OCI-M2 (cell line): ENCODE data around the gene BCKDHB.

ENCODE experiments used
- DNase-seq: peaks from one replicate; lab custom pipeline; 2025; ENCODE audit not compliant: unreplicated experiment; lab: John Stamatoyannopoulos, UW

Gene BCKDHB

GRCh38 chr6:80148220-80148619, 41.7 kb downstream of the BCKDHB start:
- DNase-seq: no peak

- no peak for DNase-seq
Observed at GRCh38 chr6:80151635-80152034, 45.2 kb downstream of the BCKDHB start.

DNA sequence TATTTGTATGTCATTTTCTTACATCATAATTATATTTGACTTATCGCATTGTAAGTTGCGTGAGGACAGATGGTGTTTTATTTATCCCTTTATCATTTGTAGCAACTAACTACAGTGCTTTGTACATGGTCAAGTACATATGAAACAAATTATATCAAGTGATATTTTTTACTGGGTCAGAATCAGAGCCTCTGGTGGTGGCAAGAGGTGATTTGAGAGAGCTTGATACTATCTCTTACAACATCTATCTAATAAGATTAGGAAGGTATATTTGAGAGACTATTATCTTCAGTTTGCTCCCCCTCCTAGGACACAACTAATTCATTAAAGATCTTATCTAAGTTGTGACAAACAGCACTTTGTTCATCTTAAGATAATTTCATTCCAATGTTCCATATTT, 47.7 kb downstream of the BCKDHB start:
- DNase-seq: no peak

- no peak for DNase-seq
Observed at GRCh38 chr6:80156221-80156620, 49.8 kb downstream of the BCKDHB start.

DNA sequence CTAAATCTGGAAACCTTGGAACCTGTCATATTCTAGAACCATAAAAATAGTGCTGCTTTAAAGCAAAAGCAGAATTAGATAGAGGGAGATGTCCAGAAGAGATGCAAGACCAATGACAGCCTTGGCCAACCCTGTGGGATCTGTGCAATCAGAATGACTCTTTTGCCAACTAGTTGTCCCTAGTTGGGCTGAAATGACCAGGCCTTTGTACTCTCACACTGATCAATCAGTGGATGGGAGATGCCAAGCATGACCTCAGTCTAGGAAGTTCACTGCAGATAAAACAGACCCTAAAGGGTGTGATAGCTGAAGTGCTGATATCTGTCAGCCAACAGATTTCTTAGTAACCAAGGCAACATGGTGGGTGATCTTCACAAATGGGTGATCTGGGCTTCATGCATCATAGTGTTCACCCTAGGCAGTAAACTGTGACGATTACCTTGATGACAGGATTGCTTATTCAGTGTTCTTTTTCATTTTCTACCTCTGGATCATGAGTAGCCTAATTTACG, 52.1 kb downstream of the BCKDHB start:
- no peak for DNase-seq

DNA sequence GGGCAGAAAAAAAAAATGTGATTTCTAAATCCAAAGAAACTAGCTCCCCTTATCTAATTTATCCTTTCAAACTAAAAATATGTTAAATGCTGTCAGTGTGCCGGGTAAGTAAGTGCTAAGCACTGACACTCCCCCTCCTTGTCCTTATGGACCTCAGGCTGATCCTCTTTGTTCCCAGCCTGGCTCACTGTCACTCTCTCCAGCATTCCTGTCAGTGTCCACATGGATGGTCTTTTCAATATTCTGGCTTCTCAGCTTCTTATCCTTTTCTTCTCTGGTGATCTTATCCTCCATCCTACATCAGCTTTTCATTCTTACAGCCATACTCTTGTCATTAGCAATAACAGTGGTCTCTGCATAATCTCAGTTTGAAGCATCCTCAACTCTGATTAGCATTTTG, 55.0 kb downstream of the BCKDHB start:
- DNase-seq: no peak

DNA sequence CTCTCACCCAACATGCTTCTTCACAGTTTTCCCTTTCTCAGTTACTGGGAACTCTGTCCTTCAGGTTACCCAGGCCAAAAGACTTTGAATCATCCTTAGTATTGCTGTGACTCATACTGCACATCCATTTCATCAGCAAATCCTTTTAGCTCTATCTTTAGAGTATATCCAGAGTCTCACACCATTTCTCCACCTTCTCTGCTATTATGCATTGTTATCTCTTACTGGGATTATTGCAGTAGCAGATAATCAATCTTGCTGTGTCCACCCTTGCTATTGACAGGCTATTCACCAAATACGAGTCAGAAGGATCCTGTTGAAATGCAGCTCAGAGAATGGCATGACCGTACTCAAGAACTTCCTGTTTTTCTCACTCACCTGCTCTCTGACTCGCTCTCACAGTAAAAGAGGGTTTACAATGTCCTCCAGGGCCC, 57.3 kb downstream of the BCKDHB start:
- DNase-seq: no peak

DNA sequence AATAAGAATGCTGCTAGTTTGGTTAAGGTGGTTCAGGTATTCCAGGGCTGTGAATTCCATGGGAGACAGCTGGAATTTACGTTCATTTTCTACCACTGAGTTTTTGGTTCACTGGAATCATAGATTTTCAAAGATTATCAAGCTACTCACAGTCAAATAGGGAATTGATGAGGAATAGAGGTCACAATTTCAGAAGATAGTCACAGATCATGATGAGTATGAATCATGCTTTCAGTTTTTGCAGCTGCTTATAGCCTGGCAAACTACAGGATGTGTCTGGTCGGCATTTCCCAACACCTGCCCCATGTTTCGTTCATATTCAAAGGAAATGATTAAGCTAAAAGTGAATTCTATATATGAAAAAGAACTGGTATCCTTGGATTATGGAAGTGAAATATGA, 58.7 kb downstream of the BCKDHB start:
- DNase-seq: no peak

GRCh38 chr6:80165819-80166218, 59.3 kb downstream of the BCKDHB start:
- no peak for DNase-seq

DNA sequence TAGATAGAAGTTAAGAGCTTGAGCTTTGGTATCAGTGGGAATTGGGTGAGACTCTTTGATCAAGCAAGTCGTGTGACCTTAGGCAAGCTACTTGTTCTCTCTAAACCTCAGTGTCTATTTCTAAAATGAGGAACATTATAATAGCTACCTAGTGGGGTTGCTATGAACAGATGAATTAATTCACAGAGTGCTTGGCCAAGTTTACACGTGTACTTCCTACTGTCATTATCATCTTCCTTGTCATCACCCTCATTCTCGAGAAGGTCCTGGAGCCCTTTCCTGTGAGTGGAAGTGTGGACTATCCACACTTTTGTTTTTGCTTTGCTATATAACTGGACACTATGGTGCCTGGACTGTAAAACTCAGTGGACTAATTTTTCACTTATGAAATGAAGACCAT, 64.0 kb downstream of the BCKDHB start:
- DNase-seq: no peak

DNA sequence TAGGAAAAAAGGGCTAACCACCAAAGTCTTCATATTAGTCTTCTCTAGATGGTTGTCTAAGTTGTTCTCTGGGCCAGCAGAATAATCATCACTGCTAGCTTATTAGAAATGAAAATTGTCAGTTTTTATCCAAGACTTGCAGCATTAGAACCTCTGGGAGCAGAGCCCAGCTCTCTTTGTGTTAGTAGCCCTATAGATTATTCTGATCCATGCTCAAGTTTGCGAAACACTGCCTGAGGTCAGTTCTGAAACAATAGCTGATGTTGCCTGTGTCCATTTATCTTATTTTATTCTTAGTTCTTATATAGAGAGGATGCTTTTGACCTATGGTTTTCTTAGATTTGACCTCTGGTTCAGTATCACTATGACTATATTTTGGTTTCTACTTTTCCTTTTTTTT, 66.9 kb downstream of the BCKDHB start:
- DNase-seq: no peak

DNA sequence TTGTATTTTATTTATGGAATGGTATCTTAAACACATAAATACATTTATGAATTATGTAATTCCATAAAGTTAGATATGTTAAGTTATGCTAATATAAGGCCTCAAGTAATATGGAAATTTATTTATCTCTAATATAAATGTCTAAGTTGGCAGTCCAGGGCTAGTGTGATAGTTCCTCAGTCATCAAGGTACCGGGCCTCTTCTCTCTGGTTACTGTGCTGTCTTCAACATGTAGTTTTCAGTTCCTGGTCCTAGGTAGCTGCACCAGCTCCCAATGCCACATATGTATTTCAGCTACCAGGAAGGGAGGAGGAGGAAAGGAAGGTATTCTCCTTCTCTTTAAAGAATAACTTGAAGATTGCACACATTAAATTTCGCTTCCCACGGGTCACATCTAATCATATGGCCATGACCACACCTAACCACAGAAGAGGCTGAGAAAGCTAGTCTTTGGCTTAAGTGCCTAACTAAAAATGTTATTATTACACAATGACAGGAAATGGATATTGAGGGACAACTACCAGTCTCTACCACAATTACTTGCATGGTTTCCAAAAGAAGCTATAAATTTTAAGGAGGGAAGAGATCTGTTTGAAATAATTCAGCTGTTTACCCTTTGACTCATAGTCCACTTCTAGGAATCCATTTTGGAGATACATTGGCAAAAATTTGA, 68.6 kb downstream of the BCKDHB start:
- DNase-seq: no peak

DNA sequence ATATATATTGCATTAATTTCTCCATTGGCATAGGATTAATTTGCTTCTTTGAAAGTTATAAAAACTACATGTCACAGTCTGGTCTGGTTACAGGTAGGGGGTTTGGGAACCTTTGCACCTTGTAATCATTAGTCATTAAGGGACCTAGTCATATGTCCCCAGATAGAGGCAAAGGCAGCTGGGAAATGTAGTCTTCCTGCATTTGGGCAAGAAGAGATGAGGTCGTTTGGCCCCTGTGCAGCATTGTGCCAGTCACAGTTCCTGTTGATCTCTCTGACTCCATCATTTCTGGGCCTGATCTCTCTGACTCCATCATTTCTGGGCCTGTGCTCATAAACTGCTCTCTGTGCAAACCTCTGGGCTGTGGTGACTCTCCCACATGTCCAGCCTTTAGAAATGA, 73.2 kb downstream of the BCKDHB start:
- DNase-seq: no peak

GRCh38 chr6:80181352-80182081, 75.0 kb downstream of the BCKDHB start:
- DNase-seq: no peak

- no peak for DNase-seq
Observed at GRCh38 chr6:80182308-80182707, 75.8 kb downstream of the BCKDHB start.

- DNase-seq: no peak
Observed at GRCh38 chr6:80183019-80183795, 76.7 kb downstream of the BCKDHB start.

- no peak for DNase-seq
Observed at GRCh38 chr6:80185492-80185891, 79.0 kb downstream of the BCKDHB start.

DNA sequence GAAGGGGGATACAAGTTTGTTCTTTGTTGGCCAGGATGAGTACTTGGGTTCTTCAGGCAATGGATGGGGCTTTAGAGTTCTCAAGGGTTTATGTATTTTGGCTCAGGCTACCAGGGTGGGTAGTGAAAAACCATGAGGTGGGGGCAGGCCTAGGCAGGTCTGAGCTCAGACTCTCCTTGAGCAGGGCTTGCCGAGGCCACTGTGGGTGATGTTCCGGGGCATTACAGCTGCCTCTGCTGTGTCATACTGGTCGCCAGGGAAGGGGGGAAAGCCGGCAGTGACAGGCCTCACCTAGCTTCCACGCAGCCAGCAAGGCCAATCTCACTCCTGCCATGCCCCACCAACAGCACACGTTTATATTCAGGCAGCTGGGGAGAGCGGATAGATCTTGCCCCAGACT, 79.6 kb downstream of the BCKDHB start:
- DNase-seq: no peak

DNA sequence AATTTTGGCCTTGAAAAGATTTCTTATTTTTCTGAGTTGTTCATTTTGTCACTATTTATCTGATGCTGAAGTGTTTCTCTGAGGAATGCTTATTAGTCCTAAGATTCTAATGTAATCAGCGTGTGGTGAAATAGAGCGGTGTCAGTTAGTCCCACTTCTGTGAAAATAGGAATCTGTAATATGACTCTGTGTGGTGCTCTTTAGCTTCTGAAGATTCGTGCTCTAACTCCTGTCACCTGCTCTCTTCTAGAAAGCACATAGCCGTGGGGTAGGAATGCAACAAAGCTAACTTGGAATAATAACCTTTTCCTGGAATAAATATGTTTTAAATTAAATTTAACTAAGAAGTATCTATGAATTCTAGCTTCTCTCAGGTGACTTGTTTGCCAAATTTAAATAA, 90.4 kb downstream of the BCKDHB start:
- DNase-seq: no peak

- no peak for DNase-seq
Observed at GRCh38 chr6:80197474-80197873, 91.0 kb downstream of the BCKDHB start.

GRCh38 chr6:80197986-80198385, 91.5 kb downstream of the BCKDHB start:
- DNase-seq: no peak

GRCh38 chr6:80203283-80203682, 96.8 kb downstream of the BCKDHB start:
- no peak for DNase-seq
